Astrocyte of the spinal cord (primary cell): ENCODE measurements around the gene CALCOCO1.

Experiments
- DNase-seq: peaks from one replicate; pipeline ENCODE4 v3.0.0; 2011; ENCODE audit warnings: low read depth, low spot score
- H3K4me3 ChIP-seq: 2 replicates; pipeline ENCODE4 v1.5.1; 2011; ENCODE audit warnings: low read depth, mild to moderate bottlenecking, low read length, moderate library complexity
- in situ Hi-C: cut with HindIII; loops from 2 replicates; pipeline ENCODE4 v1.10.0; 2017; ENCODE audit warnings: low sequenced_read_pairs
- TF ChIP-seq, protein P1 (sequence below): IDR thresholded peaks from 2 replicates; pipeline ENCODE4 v1.5.1; 2012; ENCODE audit warnings: low read depth, mild to moderate bottlenecking, low read length, inconsistent platforms

The CALCOCO1 gene

DNA sequence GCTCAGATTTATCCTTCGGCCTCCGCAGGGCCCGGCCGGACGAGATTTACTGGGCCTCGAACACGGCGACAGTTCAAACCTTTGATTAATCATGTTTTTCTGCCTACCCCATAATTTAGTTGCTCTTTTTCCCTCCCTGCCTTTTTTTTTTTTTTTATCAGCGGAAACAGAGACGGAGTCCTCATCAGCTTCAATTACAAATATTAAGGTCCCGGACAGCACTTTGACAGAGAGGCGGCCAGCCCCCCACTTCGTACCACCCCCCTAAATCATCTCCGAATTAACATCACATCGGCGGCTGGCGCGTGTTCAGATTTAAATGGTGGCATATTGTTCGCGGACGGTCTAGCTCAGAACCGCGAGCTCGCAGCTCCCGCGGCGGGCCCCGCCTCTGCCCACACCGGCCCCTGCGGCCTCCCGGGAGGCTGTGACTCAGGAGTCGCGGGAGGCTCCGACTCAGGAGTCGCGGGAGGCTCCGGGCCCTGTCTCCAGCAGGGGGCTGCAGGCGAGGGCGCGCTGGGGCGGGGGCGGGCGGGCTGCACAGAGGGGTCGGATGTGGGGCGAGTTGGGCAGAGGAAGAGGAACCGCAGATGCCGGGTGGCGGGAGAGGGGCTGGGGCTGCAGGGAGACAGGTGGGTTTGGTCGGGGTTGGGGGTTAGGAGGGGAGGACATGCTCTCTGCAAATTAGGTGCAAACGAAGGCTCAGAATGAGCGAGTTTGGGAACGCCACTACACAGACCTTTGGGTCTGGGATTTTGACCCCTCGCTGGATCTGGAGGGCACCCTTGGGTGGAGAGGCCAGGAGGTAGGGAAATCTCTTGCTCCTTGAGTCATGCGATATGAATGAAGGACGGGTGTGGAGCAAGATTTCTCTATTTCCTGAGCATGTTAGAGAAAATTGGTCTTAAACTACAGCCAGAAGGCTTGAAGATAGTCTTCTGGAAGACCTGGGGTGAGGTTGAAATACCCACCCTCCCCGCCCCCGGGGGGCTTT is 31.8 kb downstream of the CALCOCO1 start:
- peak overlapping the region; percentile 19 for H3K4me3 ChIP-seq
- peak; percentile 62 for DNase-seq
- TF ChIP-seq, protein P1, sequence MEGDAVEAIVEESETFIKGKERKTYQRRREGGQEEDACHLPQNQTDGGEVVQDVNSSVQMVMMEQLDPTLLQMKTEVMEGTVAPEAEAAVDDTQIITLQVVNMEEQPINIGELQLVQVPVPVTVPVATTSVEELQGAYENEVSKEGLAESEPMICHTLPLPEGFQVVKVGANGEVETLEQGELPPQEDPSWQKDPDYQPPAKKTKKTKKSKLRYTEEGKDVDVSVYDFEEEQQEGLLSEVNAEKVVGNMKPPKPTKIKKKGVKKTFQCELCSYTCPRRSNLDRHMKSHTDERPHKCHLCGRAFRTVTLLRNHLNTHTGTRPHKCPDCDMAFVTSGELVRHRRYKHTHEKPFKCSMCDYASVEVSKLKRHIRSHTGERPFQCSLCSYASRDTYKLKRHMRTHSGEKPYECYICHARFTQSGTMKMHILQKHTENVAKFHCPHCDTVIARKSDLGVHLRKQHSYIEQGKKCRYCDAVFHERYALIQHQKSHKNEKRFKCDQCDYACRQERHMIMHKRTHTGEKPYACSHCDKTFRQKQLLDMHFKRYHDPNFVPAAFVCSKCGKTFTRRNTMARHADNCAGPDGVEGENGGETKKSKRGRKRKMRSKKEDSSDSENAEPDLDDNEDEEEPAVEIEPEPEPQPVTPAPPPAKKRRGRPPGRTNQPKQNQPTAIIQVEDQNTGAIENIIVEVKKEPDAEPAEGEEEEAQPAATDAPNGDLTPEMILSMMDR: peak; percentile 26
- in situ Hi-C loops: no loop called here

DNA sequence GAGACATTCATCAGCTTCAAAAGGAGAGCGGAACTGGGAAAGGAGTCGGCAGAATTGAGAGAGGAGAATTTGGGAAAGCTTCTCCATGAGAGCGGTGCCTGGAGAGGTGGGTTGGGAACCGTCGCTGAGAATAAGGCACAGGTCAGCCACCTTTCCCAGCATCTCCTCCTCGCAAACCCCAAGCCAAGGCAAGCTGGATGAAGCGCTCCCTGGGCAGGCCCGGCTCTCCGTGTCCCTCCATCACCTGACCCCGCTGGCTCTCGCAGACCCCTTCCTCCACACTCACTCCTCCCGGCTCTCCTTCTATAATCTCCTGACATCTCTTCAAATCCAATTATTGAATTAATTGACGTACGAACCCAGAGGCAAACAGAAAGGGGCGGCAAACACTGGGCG is 32.5 kb downstream of the CALCOCO1 start:
- no peak for DNase-seq
- no peak overlapping the region for H3K4me3 ChIP-seq
- TF ChIP-seq, protein P1: no peak
- in situ Hi-C loops: no loop called here

DNA sequence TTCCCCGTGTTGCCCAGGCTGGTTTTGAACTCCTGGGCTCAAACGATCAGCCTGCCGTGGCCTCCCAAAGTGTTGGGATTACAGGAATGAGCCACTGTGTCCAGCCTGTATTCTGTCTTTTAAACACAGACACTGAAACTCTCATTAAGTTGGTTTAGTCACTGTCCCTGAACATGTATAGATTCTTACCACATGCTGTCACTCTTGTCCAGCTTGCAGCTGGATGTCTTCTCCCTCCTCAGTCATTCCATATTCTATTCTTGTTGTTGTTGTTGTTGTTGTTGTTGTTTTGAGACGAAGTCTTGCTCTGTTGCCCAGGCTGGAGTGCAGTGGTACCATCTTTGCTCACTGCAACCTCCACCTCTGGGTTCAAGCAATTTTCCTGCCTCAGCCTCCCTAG is 39.1 kb downstream of the CALCOCO1 start:
- in situ Hi-C loops: no loop called here
- H3K4me3 ChIP-seq: no peak overlapping the region
- DNase-seq: no peak
- TF ChIP-seq, protein P1: no peak

DNA sequence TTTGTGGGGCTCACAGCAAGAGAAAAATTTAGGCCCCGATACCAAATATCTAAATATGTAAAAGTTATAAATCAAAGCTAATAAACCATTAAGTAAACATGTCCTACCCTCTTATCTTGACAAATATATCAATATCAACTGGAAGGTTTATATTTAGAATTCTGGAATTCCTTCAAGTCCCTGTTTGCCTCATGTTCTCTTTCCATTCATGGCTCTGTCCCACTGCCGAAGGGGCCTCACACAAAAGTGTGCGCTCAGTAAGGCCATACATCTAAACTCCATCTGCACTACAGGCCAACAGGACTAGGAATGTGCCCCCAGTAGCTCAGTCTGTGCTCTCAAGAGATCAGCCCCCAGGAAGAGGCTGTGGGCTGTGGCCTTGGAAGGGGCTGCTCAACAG is 40.8 kb downstream of the CALCOCO1 start:
- no peak overlapping the region for H3K4me3 ChIP-seq
- in situ Hi-C loops: no loop called here
- DNase-seq: no peak
- TF ChIP-seq, protein P1: no peak

DNA sequence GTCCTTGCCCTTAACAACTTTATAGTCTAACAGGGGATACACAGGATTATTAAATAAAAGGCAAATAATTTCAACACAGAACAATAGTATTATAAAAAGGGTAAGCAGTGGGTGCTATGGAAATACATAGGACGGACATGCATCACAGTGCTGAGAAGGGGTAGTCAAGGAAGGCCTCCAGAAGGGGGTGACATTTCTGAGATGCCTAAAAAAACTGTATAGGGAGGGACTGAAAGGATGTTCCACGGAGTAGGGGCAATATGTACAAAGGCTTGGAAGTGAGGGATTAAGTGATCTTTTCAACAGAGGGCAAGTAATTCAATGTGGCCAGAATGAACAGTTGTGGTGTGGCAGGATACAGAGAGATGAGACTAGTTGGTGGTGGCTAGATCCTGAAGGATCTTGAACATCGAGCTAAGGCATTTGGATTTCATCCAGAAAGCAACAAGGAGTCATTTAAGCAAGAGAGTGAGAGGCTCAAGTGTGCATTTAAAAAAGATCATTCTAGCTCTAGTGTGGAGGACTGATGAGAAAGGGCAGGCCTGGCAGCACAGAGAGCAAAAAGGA is 42.5 kb downstream of the CALCOCO1 start:
- H3K4me3 ChIP-seq: no peak overlapping the region
- TF ChIP-seq, protein P1: no peak
- DNase-seq: no peak
- in situ Hi-C loops: no loop called here

DNA sequence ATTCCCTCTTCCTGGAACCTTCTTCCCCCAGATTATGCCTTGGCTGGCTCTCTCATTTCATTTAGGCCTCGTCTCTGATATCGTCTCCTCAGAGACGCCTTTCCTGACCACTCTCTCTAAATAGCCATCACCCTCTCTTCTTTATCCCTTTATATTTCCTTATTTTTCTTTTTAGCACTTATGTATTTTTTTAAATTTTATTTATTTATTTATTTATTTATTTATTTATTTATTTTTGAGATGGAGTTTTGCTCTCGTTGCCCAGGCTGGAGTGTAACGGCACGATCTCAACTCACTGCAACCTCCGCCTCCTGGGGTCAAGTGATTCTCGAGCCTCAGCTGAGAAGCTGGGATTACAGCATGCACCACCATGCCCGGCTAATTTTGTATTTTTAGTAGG is 43.3 kb downstream of the CALCOCO1 start:
- H3K4me3 ChIP-seq: no peak overlapping the region
- DNase-seq: no peak
- TF ChIP-seq, protein P1: no peak
- in situ Hi-C loops: no loop called here
